KMS-11 (cell line): ENCODE measurements around the gene CLMP.
A peak's percentile ranks its signal among the peaks of the same experiment; 100 is the strongest.

Experiments used
- H2AFZ ChIP-seq: fragments of 200-600 bp; sonication (generic); 2 replicates; pipeline ENCODE4 v1.6.1; 2016; ENCODE audit warnings: antibody characterized with exemption, mixed run types, low read depth
- H3K27ac ChIP-seq: fragments of 200-600 bp; sonication (generic); 2 replicates; pipeline ENCODE4 v1.6.1; 2016; ENCODE audit warnings: mild to moderate bottlenecking, mixed run types
- H3K27me3 ChIP-seq: fragments of 200-600 bp; sonication (generic); 2 replicates; pipeline ENCODE4 v1.6.1; 2017; ENCODE audit warnings: mild to moderate bottlenecking, low read depth, mixed run types, moderate library complexity; ENCODE audit not compliant: insufficient read depth
- H3K36me3 ChIP-seq: fragments of 200-600 bp; sonication (generic); 2 replicates; pipeline ENCODE4 v1.6.1; 2017; ENCODE audit warnings: mild to moderate bottlenecking, mixed run types; ENCODE audit not compliant: insufficient read depth
- H3K4me1 ChIP-seq: fragments of 200-600 bp; sonication (generic); 2 replicates; pipeline ENCODE4 v1.6.1; 2016; ENCODE audit warnings: mild to moderate bottlenecking, low read depth, mixed run types; ENCODE audit not compliant: poor library complexity, severe bottlenecking
- H3K4me2 ChIP-seq: fragments of 200-600 bp; sonication (generic); 2 replicates; pipeline ENCODE4 v1.7.0; 2016; ENCODE audit warnings: mild to moderate bottlenecking, mixed run types
- H3K4me3 ChIP-seq: fragments of 200-600 bp; sonication (generic); IDR thresholded peaks from 2 replicates; pipeline ENCODE4 v1.6.1; 2017; ENCODE audit warnings: low read depth, low read length, mixed read lengths; ENCODE audit not compliant: insufficient read depth
- H3K79me2 ChIP-seq: fragments of 200-600 bp; sonication (generic); 2 replicates; pipeline ENCODE4 v1.6.1; 2016; ENCODE audit warnings: low read depth, mixed run types; ENCODE audit not compliant: insufficient read depth
- H3K9ac ChIP-seq: fragments of 200-600 bp; sonication (generic); 2 replicates; pipeline ENCODE4 v1.6.1; 2016; ENCODE audit warnings: mild to moderate bottlenecking, mixed run types
- H4K20me1 ChIP-seq: fragments of 200-600 bp; sonication (generic); 2 replicates; pipeline ENCODE4 v1.6.1; 2016; ENCODE audit warnings: mild to moderate bottlenecking, mixed run types; ENCODE audit not compliant: insufficient read depth
- TF ChIP-seq, protein P1 (sequence below): fragments of 200-600 bp; sonication (generic); conservative IDR thresholded peaks from 2 replicates; pipeline ENCODE4 v1.6.1; 2017; ENCODE audit warnings: low read depth, mild to moderate bottlenecking, antibody characterized with exemption, low read length, moderate library complexity, mixed read lengths

Gene CLMP

DNA sequence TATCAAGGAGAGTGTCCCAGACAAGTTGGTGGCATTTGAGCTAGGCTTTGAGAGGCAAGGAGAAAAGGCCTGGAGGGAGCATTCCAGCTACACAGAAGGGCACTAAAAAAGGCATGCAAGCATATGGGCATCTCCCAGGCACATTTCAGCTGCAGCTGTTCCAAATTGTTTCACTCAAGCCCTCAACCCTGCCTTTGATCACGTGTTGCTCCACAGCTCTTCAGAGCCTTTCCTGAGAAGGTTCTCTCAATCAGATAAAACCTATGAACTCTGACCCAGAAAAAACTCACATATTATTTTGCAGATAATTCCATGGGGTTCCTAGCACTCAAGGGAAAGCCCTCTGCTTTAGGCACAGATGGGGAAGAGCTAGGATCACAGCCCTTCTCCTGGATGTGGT lies 108.7 kb downstream of the CLMP start:
- TF ChIP-seq, protein P1, sequence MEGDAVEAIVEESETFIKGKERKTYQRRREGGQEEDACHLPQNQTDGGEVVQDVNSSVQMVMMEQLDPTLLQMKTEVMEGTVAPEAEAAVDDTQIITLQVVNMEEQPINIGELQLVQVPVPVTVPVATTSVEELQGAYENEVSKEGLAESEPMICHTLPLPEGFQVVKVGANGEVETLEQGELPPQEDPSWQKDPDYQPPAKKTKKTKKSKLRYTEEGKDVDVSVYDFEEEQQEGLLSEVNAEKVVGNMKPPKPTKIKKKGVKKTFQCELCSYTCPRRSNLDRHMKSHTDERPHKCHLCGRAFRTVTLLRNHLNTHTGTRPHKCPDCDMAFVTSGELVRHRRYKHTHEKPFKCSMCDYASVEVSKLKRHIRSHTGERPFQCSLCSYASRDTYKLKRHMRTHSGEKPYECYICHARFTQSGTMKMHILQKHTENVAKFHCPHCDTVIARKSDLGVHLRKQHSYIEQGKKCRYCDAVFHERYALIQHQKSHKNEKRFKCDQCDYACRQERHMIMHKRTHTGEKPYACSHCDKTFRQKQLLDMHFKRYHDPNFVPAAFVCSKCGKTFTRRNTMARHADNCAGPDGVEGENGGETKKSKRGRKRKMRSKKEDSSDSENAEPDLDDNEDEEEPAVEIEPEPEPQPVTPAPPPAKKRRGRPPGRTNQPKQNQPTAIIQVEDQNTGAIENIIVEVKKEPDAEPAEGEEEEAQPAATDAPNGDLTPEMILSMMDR = no peak
- Histone ChIP-seq H3K36me3 (no peaks in the 10 kb centered on the region), H2AFZ (peak overlapping the region; percentile 10; the same call in 1 of the 2 replicates), H3K79me2 (no peaks in the 10 kb centered on the region), H3K4me2 (peak overlapping the region; percentile 39; the same call in 1 of the 2 replicates), H3K4me3 (no peak overlapping the region), H3K27ac (0 out of 2 replicates have a peak overlapping the region, but pooled peaks have one; percentile 26), H3K4me1 (peaks cover 52% of the 10 kb centered on the region), H4K20me1 (no peaks in the 10 kb centered on the region), H3K9ac (no peak overlapping the region), H3K27me3 (no peaks in the 10 kb centered on the region)

DNA sequence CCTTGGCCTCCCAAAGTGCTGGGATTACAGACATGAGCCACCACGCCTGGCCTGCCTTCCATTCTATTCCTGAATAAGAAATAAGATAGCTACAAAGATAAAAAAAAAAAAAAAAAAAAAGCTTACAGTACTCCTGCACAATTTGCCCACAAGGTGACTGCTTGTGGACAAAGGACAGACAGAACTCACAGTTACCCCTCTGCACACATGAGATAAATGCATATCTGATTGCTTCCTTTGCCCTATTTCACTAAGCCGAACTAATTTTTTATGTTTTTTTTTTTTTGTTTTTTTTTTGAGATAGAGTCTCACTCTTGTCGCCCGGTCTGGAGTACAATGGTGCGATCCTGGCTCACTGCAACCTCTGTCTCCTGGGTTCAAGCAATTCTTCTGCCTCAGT lies 109.6 kb downstream of the CLMP start:
- no peaks in the 10 kb centered on the region for H3K27me3 ChIP-seq
- H3K27ac ChIP-seq = no peak overlapping the region
- no peaks in the 10 kb centered on the region for H3K79me2 ChIP-seq
- H3K4me3 ChIP-seq = no peak overlapping the region
- no peaks in the 10 kb centered on the region for H3K36me3 ChIP-seq
- no peak overlapping the region for H3K4me2 ChIP-seq
- no peaks in the 10 kb centered on the region for H4K20me1 ChIP-seq
- TF ChIP-seq, protein P1 = no peak
- peaks cover 54% of the 10 kb centered on the region for H3K4me1 ChIP-seq
- H2AFZ ChIP-seq = no peak overlapping the region
- no peak overlapping the region for H3K9ac ChIP-seq

DNA sequence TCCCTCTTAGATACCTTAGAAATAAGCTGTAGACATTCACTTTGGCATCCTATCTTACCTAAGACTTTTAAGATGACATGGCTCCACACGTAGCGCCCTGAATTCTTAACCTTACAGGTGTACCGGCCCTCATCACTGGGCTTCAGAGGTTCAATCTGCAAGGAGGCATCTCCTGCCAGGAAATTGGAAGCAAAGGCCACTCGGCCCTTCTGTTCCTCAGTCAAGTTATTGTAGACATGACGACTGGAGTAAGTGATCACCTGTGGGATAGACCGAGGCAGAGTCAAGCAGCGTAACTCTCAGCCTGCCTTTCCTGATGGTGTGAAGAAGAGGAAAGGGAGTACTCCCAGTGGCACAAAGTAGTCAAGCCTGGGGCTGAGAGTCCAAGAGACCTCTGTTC lies 110.6 kb downstream of the CLMP start:
- TF ChIP-seq, protein P1 = no peak
- Histone ChIP-seq H3K27ac (no peak overlapping the region), H3K4me1 (peaks cover 54% of the 10 kb centered on the region)

DNA sequence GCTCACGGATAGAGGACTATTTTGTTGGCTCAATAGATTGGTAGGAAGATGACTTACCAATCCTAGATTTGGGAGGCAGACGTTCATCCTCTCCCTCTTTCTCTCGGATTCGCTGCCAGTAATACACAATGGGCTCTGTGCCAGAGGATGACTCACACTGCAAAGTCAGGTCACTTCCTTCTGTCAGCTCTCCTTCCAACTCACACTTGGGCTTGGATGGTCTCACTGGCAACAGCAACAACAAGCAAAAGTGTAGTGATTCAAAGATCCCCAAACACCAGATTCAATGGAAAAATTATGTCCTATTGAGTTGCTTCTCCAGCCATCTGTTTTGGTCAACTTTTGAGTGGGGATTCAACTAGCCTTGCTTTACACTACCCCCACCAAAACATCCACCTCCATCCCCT lies 111.4 kb downstream of the CLMP start:
- TF ChIP-seq, protein P1 = no peak
- no peaks in the 10 kb centered on the region for H4K20me1 ChIP-seq
- no peak overlapping the region for H2AFZ ChIP-seq
- H3K79me2 ChIP-seq = no peaks in the 10 kb centered on the region
- no peaks in the 10 kb centered on the region for H3K36me3 ChIP-seq
- H3K27ac ChIP-seq = peak overlapping the region; percentile 76; the same call in 1 of the 2 replicates
- no peak overlapping the region for H3K9ac ChIP-seq
- peak overlapping the region; percentile 71 for H3K4me2 ChIP-seq
- H3K4me1 ChIP-seq = peaks cover 54% of the 10 kb centered on the region
- H3K27me3 ChIP-seq = no peaks in the 10 kb centered on the region
- no peak overlapping the region for H3K4me3 ChIP-seq

More for the DNA sequence above, 110.6 kb downstream of the CLMP start:
- H3K4me3 ChIP-seq = no peak overlapping the region
- H3K4me2 ChIP-seq = no peak overlapping the region
- no peak overlapping the region for H2AFZ ChIP-seq
- H3K36me3 ChIP-seq = no peaks in the 10 kb centered on the region
- no peaks in the 10 kb centered on the region for H3K27me3 ChIP-seq
- H3K9ac ChIP-seq = no peak overlapping the region
- H4K20me1 ChIP-seq = no peaks in the 10 kb centered on the region
- no peaks in the 10 kb centered on the region for H3K79me2 ChIP-seq
